Measurements from ENCODE around the gene TCOF1. TPM values are rescaled to one million over a fixed set of nuclear protein-coding genes. Genes with fewer than 3 reads are reported as not detected.

Gene TCOF1
- total and polyA plus RNA-seq, 2 of the 8 experiments (the other 6 are each of a cell fraction or from before 2014, with no cell fraction given) = 35.9 to 170 TPM

DNA sequence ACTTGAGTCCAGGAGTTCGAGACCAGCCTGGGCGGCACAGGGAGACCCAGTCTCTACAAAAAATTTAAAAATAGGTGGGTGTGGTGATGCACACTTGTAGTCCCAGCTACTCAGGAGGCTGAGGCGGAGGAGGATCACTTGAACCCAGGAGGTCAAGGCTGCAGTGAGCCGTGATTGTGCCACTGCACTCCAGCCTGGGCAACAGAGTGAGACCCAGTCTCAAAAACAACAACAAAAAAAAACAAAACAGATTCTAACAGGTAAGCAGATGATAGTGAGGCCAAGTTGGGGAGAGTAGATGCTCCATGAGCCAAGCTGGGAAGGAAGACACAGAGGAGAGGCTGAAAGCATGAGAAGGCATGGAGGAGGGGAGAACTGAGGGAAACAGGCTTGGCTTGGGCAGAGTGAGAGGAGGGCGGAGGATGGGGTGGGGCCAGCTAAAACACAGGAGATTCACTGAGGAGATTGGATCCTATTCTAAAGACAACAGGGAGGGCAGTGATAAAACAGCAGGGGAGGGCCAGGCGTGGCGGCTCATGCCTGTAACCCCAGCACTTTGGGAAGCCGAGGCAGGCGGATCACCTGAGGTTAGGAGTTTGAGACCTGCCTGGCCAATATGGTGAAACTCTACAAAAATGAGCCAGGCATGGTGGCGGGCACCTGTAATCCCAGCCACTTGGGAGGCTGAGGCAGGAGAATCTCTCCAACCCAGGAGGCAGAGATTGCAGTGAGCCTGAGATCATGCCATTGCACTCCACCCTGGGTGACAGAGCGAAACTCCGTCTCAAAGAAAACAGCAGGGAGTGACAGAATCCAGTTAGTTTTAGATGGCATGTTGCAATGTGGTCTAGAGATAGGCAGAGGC, 83.7 kb downstream of the TCOF1 start:
- no peak overlapping the region for H3K56ac ChIP-seq (replicated peaks; ENCODE audit: insufficient read length, low read depth, low read length)
- no peak overlapping the region for H2BK12ac ChIP-seq (ENCODE audit: low read depth, low read length)
- no peak overlapping the region for H3K4ac ChIP-seq (replicated peaks; ENCODE audit: insufficient read length, low read depth, low read length)
- H2BK5ac ChIP-seq (ENCODE audit: low read depth, low read length) = no peak overlapping the region; the same call in 1 of the 2 replicates
- H3K9ac ChIP-seq (replicated peaks in 1 of 4; ENCODE audit: extremely low read depth in 1 of 4, low read depth in 3 of 4, low read length in 3 of 4) = no peak overlapping the region
- no peak overlapping the region for H2BK20ac ChIP-seq (ENCODE audit: low read length)
- H3K9me3 ChIP-seq (ENCODE audit: insufficient read depth in 2 of 2, low read depth in 1 of 2, low read length in 1 of 2) = no peaks in the 10 kb centered on the region
- H2BK120ac ChIP-seq (replicated peaks; ENCODE audit: low read depth, low read length) = no peak overlapping the region
- H4K20me1 ChIP-seq (replicated peaks in 1 of 2; ENCODE audit: control insufficient read depth in 1 of 2, insufficient read depth in 2 of 2, low read length in 2 of 2) = peaks cover 7 to 15% of the 10 kb centered on the region in 2 experiments
- no peak overlapping the region for H4K5ac ChIP-seq (ENCODE audit: insufficient read length, low read depth, low read length)
- POLR2A ChIA-PET (ENCODE audit: partially characterized antibody) = interaction anchor here (0.6 to 7.7 kb wide), 16 partner anchors 9 to 341 kb away, joined by 3 to 70 read pairs (median 4); partner anchors contain the start of genes CD74 and RPS14
- no peak overlapping the region for H2AFZ ChIP-seq (ENCODE audit: low read length)
- WGBS, 2 experiments (ENCODE audit: extremely low coverage in 1 of 2, insufficient coverage in 1 of 2, insufficient read length in 1 of 2, insufficient replicate concordance in 2 of 2, low coverage in 1 of 2, low lambda C conversion rate in 2 of 2, missing lambda C conversion rate in 1 of 2) = 77% methylated on average over 12 of the region's 12 CpGs; no CpG with 5 or more reads in 1 of the 2 experiments
- peaks cover 0 to 2% of the 10 kb centered on the region in 2 experiments; a peak in 1 of 4 replicates for H3K79me2 ChIP-seq (ENCODE audit: control insufficient read depth in 1 of 2, insufficient read depth in 2 of 2, low read length in 2 of 2)
- H3K23me2 ChIP-seq (ENCODE audit: low read depth, low read length) = no peaks in the 10 kb centered on the region
- CTCF ChIA-PET (ENCODE audit: partially characterized antibody) = interaction anchor here (0.6 to 14.1 kb wide), 5 partner anchors 8 to 219 kb away, joined by 3 to 245 read pairs (median 3); partner anchors contain the start of gene RPS14
- peak overlapping the region in 1 of 2 experiments; percentile 19; a peak in 2 of 4 replicates for H3K4me2 ChIP-seq (ENCODE audit: insufficient read depth in 1 of 2, low read depth in 2 of 2, low read length in 2 of 2)
- peak overlapping the region; percentile 39; the same call in 1 of the 2 replicates for H4K8ac ChIP-seq (ENCODE audit: extremely low read depth, insufficient read depth, low read length)
- peaks cover 0 to 3% (median 1%) of the 10 kb centered on the region in 4 experiments; a peak in 4 of 7 replicates for H3K4me1 ChIP-seq (replicated peaks in 1 of 4; ENCODE audit: control insufficient read depth in 3 of 4, insufficient read depth in 4 of 4, low read length in 3 of 4)
- H3K36me3 ChIP-seq (ENCODE audit: control insufficient read depth in 2 of 4, insufficient read depth in 4 of 4, low read length in 3 of 4) = peaks cover 26 to 32% (median 29%) of the 10 kb centered on the region in 4 experiments
- no peak overlapping the region for H3K14ac ChIP-seq (ENCODE audit: insufficient read length)
- H2AK5ac ChIP-seq (ENCODE audit: low read depth, low read length) = no peak overlapping the region
- H3K18ac ChIP-seq (ENCODE audit: extremely low read depth, low read length) = no peak overlapping the region
- no peak overlapping the region for H4K91ac ChIP-seq (replicated peaks; ENCODE audit: insufficient read length, low read length)
- no peak overlapping the region for H3K4me3 ChIP-seq (ENCODE audit: extremely low read depth in 1 of 4, insufficient read depth in 2 of 4, low read depth in 3 of 4, low read length in 4 of 4)
- H2BK15ac ChIP-seq (ENCODE audit: low read length) = no peak overlapping the region
- no peaks in the 10 kb centered on the region for H3K27me3 ChIP-seq (replicated peaks in 1 of 4; ENCODE audit: control insufficient read depth in 3 of 4, extremely low read depth in 1 of 4, insufficient read depth in 3 of 4, low read length in 3 of 4)
- H3K79me1 ChIP-seq (ENCODE audit: low read depth, low read length) = no peaks in the 10 kb centered on the region
- H3K27ac ChIP-seq (ENCODE audit: low read depth, low read length) = peak overlapping the region; percentile 8; the same call in 1 of the 2 replicates
- no peak overlapping the region for H3K23ac ChIP-seq (ENCODE audit: insufficient read length)
- no peak for DNase-seq (ENCODE audit: low read depth in 1 of 2, low spot score in 2 of 2)
- FAIRE-seq = no peak
- TF ChIP-seq CHD1 (IDR thresholded peaks at IDR 0.05; ENCODE audit: low read depth, low read length) (no peak), SRF (IDR thresholded peaks at IDR 0.05; ENCODE audit: low read depth, low read length) (no peak), CBX8 (IDR thresholded peaks at IDR 0.05; ENCODE audit: borderline replicate concordance, low read depth, low read length) (no peak), NANOG (IDR thresholded peaks at IDR 0.05; ENCODE audit: insufficient read depth, low read depth, low read length, poor library complexity, severe bottlenecking) (no peak), SUZ12 (IDR thresholded peaks at IDR 0.05; ENCODE audit: low read length) (no peak), SAP30 (IDR thresholded peaks at IDR 0.05; ENCODE audit: insufficient read depth, insufficient replicate concordance, low read length) (no peak), HDAC2 (IDR thresholded peaks at IDR 0.05; ENCODE audit: borderline replicate concordance in 1 of 2, low read depth in 2 of 2, low read length in 2 of 2) (no peak), CBX5 (IDR thresholded peaks at IDR 0.05; ENCODE audit: low read depth, low read length) (no peak), JUND (IDR thresholded peaks at IDR 0.05; ENCODE audit: low read length) (no peak)
- TF ChIP-seq, protein P1, sequence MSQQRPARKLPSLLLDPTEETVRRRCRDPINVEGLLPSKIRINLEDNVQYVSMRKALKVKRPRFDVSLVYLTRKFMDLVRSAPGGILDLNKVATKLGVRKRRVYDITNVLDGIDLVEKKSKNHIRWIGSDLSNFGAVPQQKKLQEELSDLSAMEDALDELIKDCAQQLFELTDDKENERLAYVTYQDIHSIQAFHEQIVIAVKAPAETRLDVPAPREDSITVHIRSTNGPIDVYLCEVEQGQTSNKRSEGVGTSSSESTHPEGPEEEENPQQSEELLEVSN (IDR thresholded peaks at IDR 0.05) = no peak
